Neural crest cell (in vitro differentiated cells): ENCODE data around the gene FBLN2. TPM values are rescaled to one million over a fixed set of nuclear protein-coding genes. Genes with fewer than 3 reads are reported as not detected.

Source experiments
- DNase-seq: peaks from one replicate; pipeline ENCODE4 v3.0.0; 2021; ENCODE audit warnings: low read depth, mixed read lengths, low spot score
- H3K27ac Mint-ChIP-seq: one replicate; pipeline ENCODE4 v1.8.0; 2021; ENCODE audit warnings: mild to moderate bottlenecking, mixed read lengths; ENCODE audit not compliant: unreplicated experiment
- H3K27me3 Mint-ChIP-seq: 2 replicates; pipeline ENCODE4 v1.8.0; 2021; ENCODE audit warnings: low read depth, mild to moderate bottlenecking, mixed read lengths
- H3K36me3 Mint-ChIP-seq: 2 replicates; pipeline ENCODE4 v1.8.0; 2021; ENCODE audit warnings: low read depth, mild to moderate bottlenecking, mixed read lengths
- H3K4me1 Mint-ChIP-seq: 2 replicates; pipeline ENCODE4 v1.8.0; 2021; ENCODE audit warnings: mixed read lengths
- H3K4me3 Mint-ChIP-seq: one replicate; pipeline ENCODE4 v1.8.0; 2021; ENCODE audit warnings: mild to moderate bottlenecking, mixed read lengths
- H3K9me3 Mint-ChIP-seq: 2 replicates; pipeline ENCODE4 v1.8.0; 2021; ENCODE audit warnings: mixed read lengths
- CTCF ChIP-seq: fragments of 200-600 bp; sonication (generic); conservative IDR thresholded peaks from 2 replicates; pipeline ENCODE4 v1.5.0; 2021; ENCODE audit warnings: antibody characterized with exemption, mild to moderate bottlenecking
- total RNA-seq: library from RNA; stranded (reverse); gene quantifications from 2 replicates; pipeline ENCODE4 v1.2.1, GENCODE V29; 2021

FBLN2 gene
- total RNA-seq, 1 donor from 2014 or later: 6.3 TPM

GRCh38 chr3:13621381-13622221 is 72.7 kb downstream of the FBLN2 start:
- H3K27me3 Mint-ChIP-seq: no peaks in the 10 kb centered on the region
- peaks cover 6% of the 10 kb centered on the region for H3K9me3 Mint-ChIP-seq
- H3K4me3 Mint-ChIP-seq: no peak overlapping the region
- no peak for DNase-seq
- no peaks in the 10 kb centered on the region for H3K36me3 Mint-ChIP-seq
- H3K4me1 Mint-ChIP-seq: peaks cover 6% of the 10 kb centered on the region
- TF ChIP-seq CTCF: no peak
- H3K27ac Mint-ChIP-seq: no peak overlapping the region

- Mint-ChIP-seq H3K27me3 (no peaks in the 10 kb centered on the region), H3K9me3 (peaks cover 2% of the 10 kb centered on the region), H3K36me3 (no peaks in the 10 kb centered on the region), H3K4me1 (peaks cover 6% of the 10 kb centered on the region), H3K27ac (no peak overlapping the region), H3K4me3 (no peak overlapping the region)
- no peak for TF ChIP-seq CTCF
- DNase-seq: no peak
Observed at GRCh38 chr3:13622356-13622755, 73.4 kb downstream of the FBLN2 start.

GRCh38 chr3:13623101-13623654 is 74.3 kb downstream of the FBLN2 start:
- Mint-ChIP-seq H3K4me3 (no peak overlapping the region), H3K9me3 (peaks cover 2% of the 10 kb centered on the region), H3K4me1 (peaks cover 6% of the 10 kb centered on the region), H3K27me3 (no peaks in the 10 kb centered on the region), H3K27ac (peak overlapping the region; percentile 0), H3K36me3 (no peaks in the 10 kb centered on the region)
- no peak for DNase-seq
- no peak for TF ChIP-seq CTCF

- no peak for TF ChIP-seq CTCF
- peaks cover 6% of the 10 kb centered on the region for H3K4me1 Mint-ChIP-seq
Observed at GRCh38 chr3:13624021-13624420, 75.1 kb downstream of the FBLN2 start.

GRCh38 chr3:13624671-13625125 is 75.8 kb downstream of the FBLN2 start:
- no peak overlapping the region for H3K4me3 Mint-ChIP-seq
- no peaks in the 10 kb centered on the region for H3K36me3 Mint-ChIP-seq
- DNase-seq: no peak
- peaks cover 2% of the 10 kb centered on the region for H3K9me3 Mint-ChIP-seq
- H3K27me3 Mint-ChIP-seq: no peaks in the 10 kb centered on the region
- peaks cover 6% of the 10 kb centered on the region for H3K4me1 Mint-ChIP-seq
- no peak for TF ChIP-seq CTCF
- no peak overlapping the region for H3K27ac Mint-ChIP-seq

More at GRCh38 chr3:13624021-13624420, 75.1 kb downstream of the FBLN2 start:
- no peak for DNase-seq
- no peak overlapping the region for H3K4me3 Mint-ChIP-seq
- no peaks in the 10 kb centered on the region for H3K27me3 Mint-ChIP-seq
- H3K9me3 Mint-ChIP-seq: peaks cover 2% of the 10 kb centered on the region
- H3K36me3 Mint-ChIP-seq: no peaks in the 10 kb centered on the region
- no peak overlapping the region for H3K27ac Mint-ChIP-seq
